Neural progenitor cell (in vitro differentiated cells): Measurements from ENCODE around the gene FRMPD2. TPM values are rescaled to one million over a fixed set of nuclear protein-coding genes. Genes with fewer than 3 reads are reported as not detected.

Experiments
- DNase-seq: peaks from one replicate; pipeline ENCODE4 v3.0.0-alpha.2; 2016; ENCODE audit warnings: low spot score
- H2AFZ ChIP-seq: fragments of 200-600 bp; sonication (generic); replicated peaks from 2 replicates; pipeline ENCODE4 v1.6.1; 2016; ENCODE audit warnings: antibody characterized with exemption
- H3F3A ChIP-seq: fragments of 200-600 bp; sonication (generic); 2 replicates; pipeline ENCODE4 v1.6.1; 2016; ENCODE audit warnings: antibody characterized with exemption, low read depth
- H3K27ac ChIP-seq: fragments of 200-600 bp; sonication (generic); 2 replicates; pipeline ENCODE4 v1.5.1; 2016; ENCODE audit warnings: mild to moderate bottlenecking
- H3K27me3 ChIP-seq: fragments of 200-600 bp; sonication (generic); 2 replicates; pipeline ENCODE4 v1.6.1; 2016; ENCODE audit warnings: mild to moderate bottlenecking, moderate library complexity
- H3K36me3 ChIP-seq: fragments of 200-600 bp; sonication (generic); 2 replicates; pipeline ENCODE4 v1.5.1; 2016
- H3K4me1 ChIP-seq: fragments of 200-600 bp; sonication (generic); 2 replicates; pipeline ENCODE4 v1.6.1; 2016; ENCODE audit warnings: mixed run types
- H3K4me2 ChIP-seq: fragments of 200-600 bp; sonication (generic); 2 replicates; pipeline ENCODE4 v1.6.1; 2016
- H3K4me3 ChIP-seq: fragments of 200-600 bp; sonication (generic); 2 replicates; pipeline ENCODE4 v1.5.1; 2016
- H3K79me2 ChIP-seq: fragments of 200-600 bp; sonication (generic); 2 replicates; pipeline ENCODE4 v1.6.1; 2016; ENCODE audit warnings: low read depth
- H3K9ac ChIP-seq: fragments of 200-600 bp; sonication (generic); 2 replicates; pipeline ENCODE4 v1.6.1; 2016
- H3K9me3 ChIP-seq: fragments of 200-600 bp; sonication (generic); 2 replicates; pipeline ENCODE4 v1.5.1; 2016; ENCODE audit warnings: low read depth
- H4K20me1 ChIP-seq: fragments of 200-600 bp; sonication (generic); 2 replicates; pipeline ENCODE4 v1.6.1; 2016; ENCODE audit warnings: low read depth
- H3K27ac Mint-ChIP-seq: 3 replicates; pipeline ENCODE4 v1.8.0; 2021; ENCODE audit warnings: mixed read lengths
- H3K27me3 Mint-ChIP-seq: 2 replicates; pipeline ENCODE4 v1.8.0; 2022; ENCODE audit warnings: low read depth, mild to moderate bottlenecking, inconsistent platforms, moderate library complexity, mixed read lengths; ENCODE audit not compliant: insufficient read depth
- H3K36me3 Mint-ChIP-seq: 3 replicates; pipeline ENCODE4 v1.8.0; 2021; ENCODE audit warnings: mixed read lengths
- H3K4me1 Mint-ChIP-seq: 3 replicates; pipeline ENCODE4 v1.8.0; 2021; ENCODE audit warnings: mixed read lengths
- H3K4me3 Mint-ChIP-seq: 3 replicates; pipeline ENCODE4 v1.8.0; 2021; ENCODE audit warnings: mild to moderate bottlenecking, moderate library complexity, mixed read lengths
- H3K9me3 Mint-ChIP-seq: 3 replicates; pipeline ENCODE4 v1.8.0; 2020; ENCODE audit warnings: mixed read lengths
- EZH2 ChIP-seq: fragments of 200-600 bp; sonication (generic); IDR thresholded peaks from 2 replicates; pipeline ENCODE4 v1.6.1; 2017; ENCODE audit warnings: antibody characterized with exemption, mild to moderate bottlenecking, moderate library complexity
- EZH2phosphoT487 ChIP-seq: fragments of 200-600 bp; sonication (generic); IDR thresholded peaks from 2 replicates; pipeline ENCODE4 v1.6.1; 2017; ENCODE audit warnings: antibody characterized with exemption
- total RNA-seq: library from RNA; depleted of rRNA; stranded (reverse); fragments of >200 nt; gene quantifications from 2 replicates; pipeline ENCODE4 v1.2.3, GENCODE V29; 2015; ENCODE audit warnings: low replicate concordance
- TF ChIP-seq, protein P1 (sequence below): fragments of 200-600 bp; sonication (generic); IDR thresholded peaks from 2 replicates; pipeline ENCODE4 v1.5.1; 2017; ENCODE audit warnings: antibody characterized with exemption, mild to moderate bottlenecking

FRMPD2 gene
- total RNA-seq, 1 donor from 2014 or later, result not detected

DNA sequence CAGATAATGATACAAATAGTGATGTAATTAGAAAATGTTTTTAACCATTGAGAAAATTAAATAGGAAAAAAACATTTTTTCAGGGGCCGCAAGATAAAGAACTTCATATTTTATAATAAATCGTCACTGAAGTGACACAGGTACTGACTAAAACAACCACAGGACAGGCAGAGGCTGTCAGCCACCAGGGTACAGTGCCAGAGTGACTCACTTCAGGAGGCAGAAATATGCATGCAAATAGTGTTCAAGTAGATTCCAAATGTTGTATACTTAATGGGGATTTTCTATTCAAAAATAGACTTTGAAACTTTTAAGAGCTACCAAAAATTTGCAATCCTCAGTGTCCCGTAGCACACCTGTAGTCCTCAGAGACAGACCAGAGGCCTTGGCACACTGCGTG, 68.6 kb downstream of the FRMPD2 start:
- TF ChIP-seq, protein P1, sequence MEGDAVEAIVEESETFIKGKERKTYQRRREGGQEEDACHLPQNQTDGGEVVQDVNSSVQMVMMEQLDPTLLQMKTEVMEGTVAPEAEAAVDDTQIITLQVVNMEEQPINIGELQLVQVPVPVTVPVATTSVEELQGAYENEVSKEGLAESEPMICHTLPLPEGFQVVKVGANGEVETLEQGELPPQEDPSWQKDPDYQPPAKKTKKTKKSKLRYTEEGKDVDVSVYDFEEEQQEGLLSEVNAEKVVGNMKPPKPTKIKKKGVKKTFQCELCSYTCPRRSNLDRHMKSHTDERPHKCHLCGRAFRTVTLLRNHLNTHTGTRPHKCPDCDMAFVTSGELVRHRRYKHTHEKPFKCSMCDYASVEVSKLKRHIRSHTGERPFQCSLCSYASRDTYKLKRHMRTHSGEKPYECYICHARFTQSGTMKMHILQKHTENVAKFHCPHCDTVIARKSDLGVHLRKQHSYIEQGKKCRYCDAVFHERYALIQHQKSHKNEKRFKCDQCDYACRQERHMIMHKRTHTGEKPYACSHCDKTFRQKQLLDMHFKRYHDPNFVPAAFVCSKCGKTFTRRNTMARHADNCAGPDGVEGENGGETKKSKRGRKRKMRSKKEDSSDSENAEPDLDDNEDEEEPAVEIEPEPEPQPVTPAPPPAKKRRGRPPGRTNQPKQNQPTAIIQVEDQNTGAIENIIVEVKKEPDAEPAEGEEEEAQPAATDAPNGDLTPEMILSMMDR, result no peak
- TF ChIP-seq EZH2phosphoT487 (no peak), EZH2 (no peak)
- Histone ChIP-seq H3K79me2 (no peaks in the 10 kb centered on the region), H3K4me1 (no peaks in the 10 kb centered on the region), H3K36me3 (no peaks in the 10 kb centered on the region), H2AFZ (no peak overlapping the region), H3F3A (no peaks in the 10 kb centered on the region), H3K27ac (no peak overlapping the region), H3K9me3 (no peaks in the 10 kb centered on the region), H3K4me2 (no peak overlapping the region), H3K4me3 (no peak overlapping the region), H3K9ac (no peak overlapping the region), H4K20me1 (no peaks in the 10 kb centered on the region), H3K27me3 (no peaks in the 10 kb centered on the region)
- Mint-ChIP-seq H3K27me3 (peaks cover 6% of the 10 kb centered on the region), H3K36me3 (no peaks in the 10 kb centered on the region), H3K4me1 (peaks cover 5% of the 10 kb centered on the region), H3K27ac (no peak overlapping the region), H3K9me3 (no peaks in the 10 kb centered on the region), H3K4me3 (no peak overlapping the region)
- DNase-seq, result no peak

DNA sequence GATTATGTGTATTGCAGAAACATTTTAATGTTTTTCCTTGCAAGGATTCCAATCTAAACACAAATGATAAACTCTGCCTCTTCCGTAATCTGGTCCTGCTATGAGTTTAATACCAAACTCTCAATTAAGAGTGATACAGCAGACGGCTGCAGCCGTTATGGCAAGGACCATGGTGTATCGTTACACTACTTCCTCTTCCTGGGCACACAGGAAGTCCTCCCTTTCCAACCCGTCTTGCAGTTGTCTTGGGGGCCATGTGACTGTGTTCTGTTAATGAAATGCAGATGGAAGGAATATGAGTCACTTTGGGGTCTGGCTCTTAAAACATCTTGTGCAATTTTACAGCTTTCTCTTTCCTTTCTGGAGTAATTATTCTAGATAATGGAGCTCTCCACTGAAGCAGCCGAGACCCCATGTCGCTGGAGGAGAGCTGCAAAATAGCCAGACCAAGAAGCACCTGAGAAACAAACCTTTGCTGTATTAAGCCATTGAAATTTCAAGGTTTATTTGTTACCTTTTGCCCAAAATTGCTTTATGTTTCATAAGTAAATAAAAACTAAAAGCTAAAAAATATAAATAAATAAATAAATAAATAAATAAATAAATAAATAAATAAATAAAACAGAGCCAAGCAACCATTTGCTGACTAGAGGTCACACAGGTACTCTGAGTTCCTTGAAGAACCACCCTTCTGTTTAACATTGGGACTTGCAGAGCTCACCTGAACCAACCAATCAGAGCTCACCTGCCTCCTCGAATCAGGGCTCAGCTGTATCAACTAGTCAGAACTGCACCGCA, 74.7 kb downstream of the FRMPD2 start:
- no peak overlapping the region for H2AFZ ChIP-seq

DNA sequence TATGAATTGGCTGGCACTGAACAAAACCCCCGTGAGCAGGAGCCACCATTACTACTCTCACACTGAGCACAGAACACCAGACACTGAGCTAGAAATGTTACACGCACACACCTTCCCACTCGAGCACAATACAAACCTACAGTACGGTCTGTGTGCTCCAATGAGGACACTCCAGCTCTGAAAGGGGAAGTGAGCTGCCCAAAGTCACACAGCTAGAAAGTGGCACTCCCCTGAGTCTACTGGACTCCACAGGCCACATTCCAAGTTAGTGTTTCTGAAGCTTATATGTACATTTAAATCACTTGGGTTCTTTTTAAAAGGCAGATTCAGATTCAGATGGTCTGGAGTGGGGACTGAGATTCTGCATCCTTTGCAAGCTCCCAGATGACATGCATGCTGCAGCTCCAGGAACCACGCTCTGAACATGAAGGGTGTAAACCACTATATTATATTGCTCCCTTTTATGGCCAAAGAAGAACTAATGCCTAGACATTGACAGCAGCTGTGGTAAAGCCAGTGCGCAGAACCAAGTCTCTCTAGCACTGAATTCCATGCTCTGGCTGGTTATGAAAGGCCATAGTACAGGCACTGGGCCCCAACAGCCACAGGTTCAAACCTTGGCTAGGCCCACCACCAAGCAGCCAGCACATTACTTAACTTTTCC, 77.1 kb downstream of the FRMPD2 start:
- Histone ChIP-seq H3K27ac (no peak overlapping the region), H3F3A (peaks cover 8% of the 10 kb centered on the region), H4K20me1 (no peaks in the 10 kb centered on the region), H2AFZ (no peak overlapping the region), H3K4me1 (peaks cover 9% of the 10 kb centered on the region), H3K79me2 (no peaks in the 10 kb centered on the region), H3K4me3 (no peak overlapping the region), H3K27me3 (no peaks in the 10 kb centered on the region), H3K4me2 (no peak overlapping the region), H3K9me3 (no peaks in the 10 kb centered on the region), H3K9ac (no peak overlapping the region), H3K36me3 (no peaks in the 10 kb centered on the region)
- Mint-ChIP-seq H3K4me1 (peaks cover 12% of the 10 kb centered on the region), H3K27me3 (no peaks in the 10 kb centered on the region), H3K9me3 (no peaks in the 10 kb centered on the region), H3K27ac (no peak overlapping the region), H3K4me3 (no peak overlapping the region), H3K36me3 (no peaks in the 10 kb centered on the region)
- TF ChIP-seq EZH2, result no peak
- TF ChIP-seq EZH2phosphoT487, result no peak
- TF ChIP-seq, protein P1, result no peak
- DNase-seq, result no peak

More for the DNA sequence above, 74.7 kb downstream of the FRMPD2 start:
- H3K27me3 ChIP-seq, result no peaks in the 10 kb centered on the region
- H3K4me3 Mint-ChIP-seq, result no peak overlapping the region
- no peak overlapping the region for H3K4me3 ChIP-seq
- H3K27ac ChIP-seq, result no peak overlapping the region
- H3K36me3 ChIP-seq, result no peaks in the 10 kb centered on the region
- no peaks in the 10 kb centered on the region for H3K4me1 ChIP-seq
- no peak overlapping the region for H3K4me2 ChIP-seq
- no peaks in the 10 kb centered on the region for H3K27me3 Mint-ChIP-seq
- no peaks in the 10 kb centered on the region for H3K9me3 ChIP-seq
- no peaks in the 10 kb centered on the region for H3K9me3 Mint-ChIP-seq
- no peak overlapping the region for H3K9ac ChIP-seq
- no peaks in the 10 kb centered on the region for H4K20me1 ChIP-seq
- no peaks in the 10 kb centered on the region for H3K36me3 Mint-ChIP-seq
- H3K4me1 Mint-ChIP-seq, result peaks cover 5% of the 10 kb centered on the region
- no peaks in the 10 kb centered on the region for H3F3A ChIP-seq
- TF ChIP-seq EZH2 (no peak), EZH2phosphoT487 (no peak)
- TF ChIP-seq, protein P1, result no peak
- no peak overlapping the region for H3K27ac Mint-ChIP-seq
- no peaks in the 10 kb centered on the region for H3K79me2 ChIP-seq
- no peak for DNase-seq
